ENCODE measurements around the gene CCDC43. TPM values are rescaled to one million over a fixed set of nuclear protein-coding genes. Genes with fewer than 3 reads are reported as not detected.
A peak's percentile ranks its signal among the peaks of the same experiment; 100 is the strongest.

Gene CCDC43
- total and polyA plus RNA-seq, 2 of the 13 experiments (the other 11 are each of a cell fraction or from before 2014, with no cell fraction given), result 17.5 to 94.8 TPM

DNA sequence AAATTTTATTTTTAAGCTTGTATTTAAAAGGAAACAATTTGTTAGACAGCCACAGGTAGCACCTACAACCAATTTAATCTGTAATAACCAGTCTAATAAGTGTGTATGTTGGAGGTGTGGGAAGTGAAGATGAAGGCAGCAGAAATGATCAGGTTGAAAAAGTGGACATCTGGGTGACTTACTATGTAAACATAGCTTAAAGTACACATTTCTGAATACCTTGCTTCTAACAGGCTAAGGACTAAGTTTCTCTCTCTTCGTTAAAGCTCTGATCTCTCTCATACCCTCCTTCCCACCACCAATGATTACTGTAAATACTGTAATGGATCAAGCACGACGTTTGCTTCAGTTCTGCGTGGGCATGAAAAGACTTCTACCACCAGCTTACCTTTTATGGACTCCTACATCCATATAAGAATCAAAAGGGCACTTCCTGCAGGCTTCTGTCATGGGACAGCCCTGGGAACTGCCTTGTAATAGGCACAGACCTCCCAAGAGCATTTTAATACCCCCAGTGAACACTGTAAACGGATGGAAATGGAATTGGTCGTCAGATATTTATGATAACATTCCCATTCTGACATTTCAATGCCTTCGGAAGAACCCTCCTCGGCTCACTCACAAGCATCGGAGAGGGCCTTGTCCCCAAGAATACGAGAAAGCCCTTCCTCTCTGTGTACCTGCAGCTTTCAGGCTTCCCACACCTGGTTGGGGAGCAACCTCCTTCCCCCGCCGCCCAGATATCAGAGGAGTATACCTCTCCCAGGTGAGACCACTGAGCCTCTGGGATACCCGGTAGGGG is 700 bp downstream of the CCDC43 start (continued):
- TF ChIP-seq MXD4 (CRISPR knock-in tag; IDR thresholded peaks at IDR 0.05), result 0 out of 2 replicates have a peak, but pooled peaks have one; percentile 11
- TF ChIP-seq ZNF383 (CRISPR knock-in tag; IDR thresholded peaks at IDR 0.05; ENCODE audit: borderline replicate concordance), result 0 out of 2 replicates have a peak, but pooled peaks have one; percentile 57
- TF ChIP-seq ZFP36L1 (CRISPR knock-in tag; IDR thresholded peaks at IDR 0.05), result no peak
- no peak for TF ChIP-seq ZNF720 (CRISPR knock-in tag; IDR thresholded peaks at IDR 0.05)
- TF ChIP-seq, protein P1, sequence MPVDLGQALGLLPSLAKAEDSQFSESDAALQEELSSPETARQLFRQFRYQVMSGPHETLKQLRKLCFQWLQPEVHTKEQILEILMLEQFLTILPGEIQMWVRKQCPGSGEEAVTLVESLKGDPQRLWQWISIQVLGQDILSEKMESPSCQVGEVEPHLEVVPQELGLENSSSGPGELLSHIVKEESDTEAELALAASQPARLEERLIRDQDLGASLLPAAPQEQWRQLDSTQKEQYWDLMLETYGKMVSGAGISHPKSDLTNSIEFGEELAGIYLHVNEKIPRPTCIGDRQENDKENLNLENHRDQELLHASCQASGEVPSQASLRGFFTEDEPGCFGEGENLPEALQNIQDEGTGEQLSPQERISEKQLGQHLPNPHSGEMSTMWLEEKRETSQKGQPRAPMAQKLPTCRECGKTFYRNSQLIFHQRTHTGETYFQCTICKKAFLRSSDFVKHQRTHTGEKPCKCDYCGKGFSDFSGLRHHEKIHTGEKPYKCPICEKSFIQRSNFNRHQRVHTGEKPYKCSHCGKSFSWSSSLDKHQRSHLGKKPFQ (CRISPR knock-in tag; IDR thresholded peaks at IDR 0.05; ENCODE audit: insufficient replicate concordance), result peak; percentile 6
- no peak for TF ChIP-seq HNF4G (IDR thresholded peaks at IDR 0.05; ENCODE audit: borderline replicate concordance, low read depth, low read length)
- TF ChIP-seq HNF4G (CRISPR knock-in tag; IDR thresholded peaks at IDR 0.05; ENCODE audit: borderline replicate concordance, low read depth), result no peak
- TF ChIP-seq SMC3 (IDR thresholded peaks at IDR 0.05; ENCODE audit: low read length), result no peak
- TF ChIP-seq FOXA1 (IDR thresholded peaks at IDR 0.05), result no peak
- TF ChIP-seq FOXA1 (CRISPR knock-in tag; IDR thresholded peaks at IDR 0.05), result peak; percentile 74
- TF ChIP-seq ZNF343 (CRISPR knock-in tag; IDR thresholded peaks at IDR 0.05), result peak; percentile 76; the same call in 1 of the 2 replicates
- 0 out of 2 replicates have a peak, but pooled peaks have one; percentile 39 for TF ChIP-seq ARNTL (CRISPR knock-in tag; IDR thresholded peaks at IDR 0.05)
- no peak for TF ChIP-seq ZNF33A (CRISPR knock-in tag; IDR thresholded peaks at IDR 0.05; ENCODE audit: borderline replicate concordance)
- TF ChIP-seq ZNF350 (CRISPR knock-in tag; IDR thresholded peaks at IDR 0.05; ENCODE audit: borderline replicate concordance, low read depth), result no peak
- 0 out of 2 replicates have a peak, but pooled peaks have one; percentile 6 for TF ChIP-seq RCOR2 (CRISPR knock-in tag; IDR thresholded peaks at IDR 0.05)
- TF ChIP-seq, protein P2, sequence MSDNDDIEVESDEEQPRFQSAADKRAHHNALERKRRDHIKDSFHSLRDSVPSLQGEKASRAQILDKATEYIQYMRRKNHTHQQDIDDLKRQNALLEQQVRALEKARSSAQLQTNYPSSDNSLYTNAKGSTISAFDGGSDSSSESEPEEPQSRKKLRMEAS (IDR thresholded peaks at IDR 0.05), result no peak
- TF ChIP-seq, protein P3, sequence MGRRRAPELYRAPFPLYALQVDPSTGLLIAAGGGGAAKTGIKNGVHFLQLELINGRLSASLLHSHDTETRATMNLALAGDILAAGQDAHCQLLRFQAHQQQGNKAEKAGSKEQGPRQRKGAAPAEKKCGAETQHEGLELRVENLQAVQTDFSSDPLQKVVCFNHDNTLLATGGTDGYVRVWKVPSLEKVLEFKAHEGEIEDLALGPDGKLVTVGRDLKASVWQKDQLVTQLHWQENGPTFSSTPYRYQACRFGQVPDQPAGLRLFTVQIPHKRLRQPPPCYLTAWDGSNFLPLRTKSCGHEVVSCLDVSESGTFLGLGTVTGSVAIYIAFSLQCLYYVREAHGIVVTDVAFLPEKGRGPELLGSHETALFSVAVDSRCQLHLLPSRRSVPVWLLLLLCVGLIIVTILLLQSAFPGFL (CRISPR knock-in tag; IDR thresholded peaks at IDR 0.05), result no peak
- no peak for TF ChIP-seq SRSF4 (IDR thresholded peaks at IDR 0.05; ENCODE audit: low read depth, low read length, poor library complexity, severe bottlenecking)
- no peak for TF ChIP-seq MAF1 (CRISPR knock-in tag; IDR thresholded peaks at IDR 0.05; ENCODE audit: borderline replicate concordance)
- TF ChIP-seq, protein P4, sequence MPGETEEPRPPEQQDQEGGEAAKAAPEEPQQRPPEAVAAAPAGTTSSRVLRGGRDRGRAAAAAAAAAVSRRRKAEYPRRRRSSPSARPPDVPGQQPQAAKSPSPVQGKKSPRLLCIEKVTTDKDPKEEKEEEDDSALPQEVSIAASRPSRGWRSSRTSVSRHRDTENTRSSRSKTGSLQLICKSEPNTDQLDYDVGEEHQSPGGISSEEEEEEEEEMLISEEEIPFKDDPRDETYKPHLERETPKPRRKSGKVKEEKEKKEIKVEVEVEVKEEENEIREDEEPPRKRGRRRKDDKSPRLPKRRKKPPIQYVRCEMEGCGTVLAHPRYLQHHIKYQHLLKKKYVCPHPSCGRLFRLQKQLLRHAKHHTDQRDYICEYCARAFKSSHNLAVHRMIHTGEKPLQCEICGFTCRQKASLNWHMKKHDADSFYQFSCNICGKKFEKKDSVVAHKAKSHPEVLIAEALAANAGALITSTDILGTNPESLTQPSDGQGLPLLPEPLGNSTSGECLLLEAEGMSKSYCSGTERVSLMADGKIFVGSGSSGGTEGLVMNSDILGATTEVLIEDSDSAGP (CRISPR knock-in tag; IDR thresholded peaks at IDR 0.05; ENCODE audit: borderline replicate concordance), result no peak
- no peak for TF ChIP-seq ZNF549 (CRISPR knock-in tag; IDR thresholded peaks at IDR 0.05)
- TF ChIP-seq ZNF570 (CRISPR knock-in tag; IDR thresholded peaks at IDR 0.05; ENCODE audit: borderline replicate concordance), result no peak
